ENCODE results near the gene SLC39A6. TPM values are rescaled to one million over a fixed set of nuclear protein-coding genes. Genes with fewer than 3 reads are reported as not detected.

The SLC39A6 gene
- total and polyA plus RNA-seq, 2 experiments from 2014 or later: 20.8 to 47.3 TPM

- no peaks in the 10 kb centered on the region for H3F3A ChIP-seq (replicated peaks; ENCODE audit: low read depth)
- no peaks in the 10 kb centered on the region for H3K4me1 ChIP-seq (ENCODE audit: insufficient read depth)
- no peaks in the 10 kb centered on the region for H3K36me3 ChIP-seq (ENCODE audit: insufficient read depth)
- Mint-ChIP-seq H3K4me1 (no peaks in the 10 kb centered on the region; the same call in 2 of the 3 replicates), H3K9me3 (peaks cover 15% of the 10 kb centered on the region; the same call in 2 of the 3 replicates), H3K36me3 (ENCODE audit: low read depth) (peaks cover 3% of the 10 kb centered on the region; the same call in 1 of the 3 replicates), H3K27me3 (ENCODE audit: insufficient read depth, low read depth, poor library complexity) (no peaks in the 10 kb centered on the region), H3K27ac (no peak overlapping the region), H3K4me3 (no peak overlapping the region)
- peak overlapping the region; percentile 20; the same call in 1 of the 2 replicates for H2AFZ ChIP-seq
- H3K27me3 ChIP-seq (ENCODE audit: insufficient read depth): no peaks in the 10 kb centered on the region
- DNase-seq (ENCODE audit: low spot score) (no peak), ATAC-seq (no peak)
- no peaks in the 10 kb centered on the region for H3K9me2 ChIP-seq (ENCODE audit: insufficient read depth)
- no peaks in the 10 kb centered on the region for H4K20me1 ChIP-seq (replicated peaks; ENCODE audit: insufficient read depth)
- no peaks in the 10 kb centered on the region for H3K79me2 ChIP-seq (replicated peaks; ENCODE audit: insufficient read depth)
- TF ChIP-seq EZH2 (IDR thresholded peaks at IDR 0.05; ENCODE audit: low read depth, unreplicated experiment) (no peak), STAT1 (IDR thresholded peaks at IDR 0.05; ENCODE audit: unreplicated experiment) (no peak), JUNB (IDR thresholded peaks at IDR 0.05; ENCODE audit: unreplicated experiment) (no peak), ZNF462 (CRISPR knock-in tag; IDR thresholded peaks at IDR 0.05) (no peak), CREB1 (CRISPR knock-in tag; IDR thresholded peaks at IDR 0.05; ENCODE audit: low read depth) (no peak), ZNF331 (CRISPR knock-in tag; IDR thresholded peaks at IDR 0.05; ENCODE audit: low read depth) (no peak), EZH2phosphoT487 (IDR thresholded peaks at IDR 0.05; ENCODE audit: unreplicated experiment) (no peak), CTCF (conservative IDR thresholded peaks at IDR 0.05; ENCODE audit: low read depth in 2 of 2) (no peak), NANOG (IDR thresholded peaks at IDR 0.05; ENCODE audit: borderline replicate concordance) (no peak), ETS1 (IDR thresholded peaks at IDR 0.05) (no peak), REST (IDR thresholded peaks at IDR 0.05; ENCODE audit: unreplicated experiment) (no peak), ZNF114 (CRISPR knock-in tag; IDR thresholded peaks at IDR 0.05) (no peak), POLR2AphosphoS5 (IDR thresholded peaks at IDR 0.05; ENCODE audit: low read depth) (no peak)
- no peak overlapping the region for H3K4me3 ChIP-seq
- no peak overlapping the region for H3K4me2 ChIP-seq
- no peak overlapping the region for H3K27ac ChIP-seq (ENCODE audit: low read depth)
These were observed 43.9 kb downstream of the SLC39A6 start for GRCh38 chr18:36085195-36085594.

Measured in GM23338 (cell line).